DND-41 (cell line): ENCODE measurements around the gene CRB3.

ENCODE experiments used
- ATAC-seq: fragments of 200-7000 bp; cut with Tn5 transposase; 3 replicates; pipeline ENCODE4 v1.9.1; 2021; ENCODE audit warnings: low read depth; ENCODE audit not compliant: insufficient read depth
- DNase-seq: peaks from one replicate; pipeline ENCODE4 v3.0.0-alpha.2; 2020
- H2AFZ ChIP-seq: 2 replicates; pipeline ENCODE4 v1.6.0; 2012; ENCODE audit warnings: low read depth, low read length
- H3K27ac ChIP-seq: 2 replicates; pipeline ENCODE4 v1.5.1; 2012; ENCODE audit warnings: low read length, inconsistent platforms
- H3K27me3 ChIP-seq: fragments of 200-600 bp; sonication (generic); 2 replicates; pipeline ENCODE4 v1.6.0; 2012; ENCODE audit warnings: low read length, mild to moderate bottlenecking, inconsistent platforms; ENCODE audit not compliant: insufficient read depth, poor library complexity
- H3K36me3 ChIP-seq: 2 replicates; pipeline ENCODE4 v1.5.1; 2012; ENCODE audit warnings: low read length, inconsistent platforms; ENCODE audit not compliant: insufficient read depth
- H3K4me1 ChIP-seq: 2 replicates; pipeline ENCODE4 v1.5.1; 2012; ENCODE audit warnings: mild to moderate bottlenecking, low read length; ENCODE audit not compliant: insufficient read depth
- H3K4me2 ChIP-seq: 2 replicates; pipeline ENCODE4 v1.6.0; 2012; ENCODE audit warnings: mild to moderate bottlenecking, moderate library complexity, low read length, inconsistent platforms; ENCODE audit not compliant: insufficient read depth
- H3K4me3 ChIP-seq, 2 experiments: fragments of 200-600 bp in 1 of 2; shearing (Covaris generic) in 1 of 2; 2 replicates each; pipeline ENCODE4 v1.5.1; 2012 to 2016; ENCODE audit warnings: inconsistent platforms in 2 of 2, low read length in 2 of 2, mild to moderate bottlenecking in 2 of 2, low read depth in 1 of 2, moderate library complexity in 1 of 2
- H3K79me2 ChIP-seq: 2 replicates; pipeline ENCODE4 v1.6.0; 2012; ENCODE audit warnings: low read length, inconsistent platforms; ENCODE audit not compliant: insufficient read depth
- H3K9ac ChIP-seq: 2 replicates; pipeline ENCODE4 v1.6.0; 2012; ENCODE audit warnings: low read depth, mild to moderate bottlenecking, inconsistent platforms, low read length, moderate library complexity
- H3K9me3 ChIP-seq: 2 replicates; pipeline ENCODE4 v1.5.1; 2012; ENCODE audit warnings: low read length, moderate library complexity, mild to moderate bottlenecking, inconsistent platforms; ENCODE audit not compliant: insufficient read depth, severe bottlenecking
- H4K20me1 ChIP-seq: 2 replicates; pipeline ENCODE4 v1.6.0; 2012; ENCODE audit warnings: low read length; ENCODE audit not compliant: insufficient read depth
- EZH2 ChIP-seq: IDR thresholded peaks from 3 replicates; pipeline ENCODE4 v1.6.1; 2012; ENCODE audit warnings: borderline replicate concordance, low read depth, mild to moderate bottlenecking, moderate library complexity, low read length, inconsistent platforms; ENCODE audit not compliant: severe bottlenecking
- TF ChIP-seq, protein P1 (sequence below): IDR thresholded peaks from 2 replicates; pipeline ENCODE4 v1.5.1; 2012; ENCODE audit warnings: borderline replicate concordance, low read length, moderate library complexity, mild to moderate bottlenecking; ENCODE audit not compliant: poor library complexity, severe bottlenecking; ENCODE audit errors: extremely low read depth

Gene CRB3

DNA sequence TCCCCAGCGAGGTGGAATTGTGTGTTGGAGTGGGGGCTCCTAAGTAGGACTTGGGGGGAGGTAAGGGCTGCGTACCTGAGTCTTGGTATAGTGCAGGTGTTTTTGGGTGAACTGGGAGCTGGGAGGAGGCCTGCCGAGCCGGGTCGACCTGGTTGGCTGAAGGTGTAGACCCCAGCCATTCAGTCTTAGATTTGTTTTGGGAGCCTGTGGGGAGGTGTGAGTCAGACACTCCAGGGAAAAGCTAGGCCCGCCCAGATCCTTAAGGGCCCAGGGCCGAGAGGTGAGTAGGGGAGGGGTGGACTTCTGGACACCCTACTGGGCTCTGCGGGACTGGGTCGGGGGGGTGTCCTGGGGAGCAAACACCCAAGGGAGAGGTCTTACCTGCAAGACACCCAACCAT is 935 bp downstream of the CRB3 start:
- H3K4me1 ChIP-seq = peaks cover 8% of the 10 kb centered on the region
- H3K79me2 ChIP-seq = no peaks in the 10 kb centered on the region
- TF ChIP-seq EZH2 = no peak
- TF ChIP-seq, protein P1, sequence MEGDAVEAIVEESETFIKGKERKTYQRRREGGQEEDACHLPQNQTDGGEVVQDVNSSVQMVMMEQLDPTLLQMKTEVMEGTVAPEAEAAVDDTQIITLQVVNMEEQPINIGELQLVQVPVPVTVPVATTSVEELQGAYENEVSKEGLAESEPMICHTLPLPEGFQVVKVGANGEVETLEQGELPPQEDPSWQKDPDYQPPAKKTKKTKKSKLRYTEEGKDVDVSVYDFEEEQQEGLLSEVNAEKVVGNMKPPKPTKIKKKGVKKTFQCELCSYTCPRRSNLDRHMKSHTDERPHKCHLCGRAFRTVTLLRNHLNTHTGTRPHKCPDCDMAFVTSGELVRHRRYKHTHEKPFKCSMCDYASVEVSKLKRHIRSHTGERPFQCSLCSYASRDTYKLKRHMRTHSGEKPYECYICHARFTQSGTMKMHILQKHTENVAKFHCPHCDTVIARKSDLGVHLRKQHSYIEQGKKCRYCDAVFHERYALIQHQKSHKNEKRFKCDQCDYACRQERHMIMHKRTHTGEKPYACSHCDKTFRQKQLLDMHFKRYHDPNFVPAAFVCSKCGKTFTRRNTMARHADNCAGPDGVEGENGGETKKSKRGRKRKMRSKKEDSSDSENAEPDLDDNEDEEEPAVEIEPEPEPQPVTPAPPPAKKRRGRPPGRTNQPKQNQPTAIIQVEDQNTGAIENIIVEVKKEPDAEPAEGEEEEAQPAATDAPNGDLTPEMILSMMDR = no peak
- no peak for ATAC-seq
- H3K27me3 ChIP-seq = no peaks in the 10 kb centered on the region
- no peak overlapping the region for H3K27ac ChIP-seq
- no peak overlapping the region for H3K9ac ChIP-seq
- no peak overlapping the region for H3K4me3 ChIP-seq
- H3K9me3 ChIP-seq = no peaks in the 10 kb centered on the region
- peaks cover 4% of the 10 kb centered on the region; the same call in 1 of the 2 replicates for H3K36me3 ChIP-seq
- H2AFZ ChIP-seq = no peak overlapping the region
- no peak overlapping the region for H3K4me2 ChIP-seq
- no peak for DNase-seq
- H4K20me1 ChIP-seq = no peaks in the 10 kb centered on the region

DNA sequence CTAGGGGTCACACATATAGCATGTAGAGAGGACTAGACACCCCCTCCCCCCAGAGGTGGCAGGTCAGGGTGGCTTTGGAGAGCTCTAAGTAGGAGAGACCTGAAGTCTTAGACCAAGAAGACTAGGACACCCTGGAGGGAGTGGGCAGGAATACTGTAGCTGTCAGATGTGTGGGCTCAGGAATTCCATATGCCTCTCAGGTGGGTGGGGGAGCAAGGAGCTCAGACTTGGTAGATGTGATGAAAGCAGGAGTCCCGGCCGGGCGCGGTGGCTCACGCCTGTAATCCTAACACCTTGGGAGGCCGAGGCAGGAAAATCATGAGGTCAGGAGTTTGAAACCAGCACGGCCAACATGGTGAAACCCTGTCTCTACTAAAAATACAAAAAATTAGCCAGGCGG is 1.6 kb downstream of the CRB3 start:
- Histone ChIP-seq H3K9me3 (no peaks in the 10 kb centered on the region), H3K79me2 (no peaks in the 10 kb centered on the region), H3K4me3 (no peak overlapping the region), H3K36me3 (peaks cover 8% of the 10 kb centered on the region; the same call in 1 of the 2 replicates), H3K27me3 (no peaks in the 10 kb centered on the region), H3K4me2 (no peak overlapping the region), H3K4me1 (peaks cover 3% of the 10 kb centered on the region), H2AFZ (no peak overlapping the region), H4K20me1 (no peaks in the 10 kb centered on the region), H3K27ac (no peak overlapping the region), H3K9ac (no peak overlapping the region)
- DNase-seq = no peak
- ATAC-seq = no peak
- TF ChIP-seq, protein P1 = no peak
- no peak for TF ChIP-seq EZH2

DNA sequence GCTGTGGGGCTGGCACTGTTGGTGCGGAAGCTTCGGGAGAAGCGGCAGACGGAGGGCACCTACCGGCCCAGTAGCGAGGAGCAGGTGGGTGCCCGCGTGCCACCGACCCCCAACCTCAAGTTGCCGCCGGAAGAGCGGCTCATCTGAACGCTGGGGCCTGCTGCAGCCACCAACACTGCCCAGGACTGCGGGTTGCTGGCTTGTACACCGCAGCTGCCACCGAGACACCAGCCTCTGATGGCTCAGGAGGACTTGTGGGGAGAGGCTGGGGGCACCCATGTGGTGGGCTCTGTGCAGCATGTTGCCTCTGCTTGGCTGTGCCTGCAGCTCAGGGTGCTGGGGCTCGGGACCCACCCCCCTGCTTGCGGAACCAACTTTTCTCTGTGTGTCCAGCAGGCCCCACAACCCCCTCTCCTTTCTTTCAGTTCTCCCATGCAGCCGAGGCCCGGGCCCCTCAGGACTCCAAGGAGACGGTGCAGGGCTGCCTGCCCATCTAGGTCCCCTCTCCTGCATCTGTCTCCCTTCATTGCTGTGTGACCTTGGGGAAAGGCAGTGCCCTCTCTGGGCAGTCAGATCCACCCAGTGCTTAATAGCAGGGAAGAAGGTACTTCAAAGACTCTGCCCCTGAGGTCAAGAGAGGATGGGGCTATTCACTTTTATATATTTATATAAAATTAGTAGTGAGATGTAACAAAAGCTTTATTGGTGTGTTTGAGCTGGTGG is 2.6 kb downstream of the CRB3 start:
- no peaks in the 10 kb centered on the region for H3K27me3 ChIP-seq
- H2AFZ ChIP-seq = no peak overlapping the region
- no peak overlapping the region for H3K4me2 ChIP-seq
- H3K9ac ChIP-seq = no peak overlapping the region
- H3K4me3 ChIP-seq = no peak overlapping the region
- ATAC-seq (peak; percentile 34; the same call in 2 of the 3 replicates), DNase-seq (no peak)
- no peaks in the 10 kb centered on the region for H3K9me3 ChIP-seq
- peaks cover 8% of the 10 kb centered on the region; the same call in 1 of the 2 replicates for H3K36me3 ChIP-seq
- no peaks in the 10 kb centered on the region for H4K20me1 ChIP-seq
- no peaks in the 10 kb centered on the region for H3K4me1 ChIP-seq
- TF ChIP-seq EZH2 = no peak
- TF ChIP-seq, protein P1 = no peak
- H3K79me2 ChIP-seq = no peaks in the 10 kb centered on the region
- no peak overlapping the region for H3K27ac ChIP-seq
